GM23338 (cell line): ENCODE data around the gene KIF3B. TPM values are rescaled to one million over a fixed set of nuclear protein-coding genes. Genes with fewer than 3 reads are reported as not detected.

Source experiments
- ATAC-seq: fragments of 200-7000 bp; cut with Tn5 transposase; 3 replicates; pipeline ENCODE4 v1.9.1; 2020
- DNase-seq: peaks from one replicate; pipeline ENCODE4 v3.0.0-alpha.2; 2015; ENCODE audit warnings: low spot score
- H2AFZ ChIP-seq: fragments of 200-600 bp; sonication (generic); 2 replicates; pipeline ENCODE4 v1.8.0; 2016; ENCODE audit warnings: antibody characterized with exemption, mild to moderate bottlenecking, moderate library complexity
- H3F3A ChIP-seq: fragments of 200-600 bp; sonication (generic); replicated peaks from 2 replicates; pipeline ENCODE4 v1.8.0; 2017; ENCODE audit warnings: antibody characterized with exemption, mixed run types, low read depth
- H3K27ac ChIP-seq: fragments of 200-600 bp; sonication (generic); 2 replicates; pipeline ENCODE4 v1.6.1; 2016; ENCODE audit warnings: low read depth
- H3K27me3 ChIP-seq: fragments of 200-600 bp; sonication (generic); 2 replicates; pipeline ENCODE4 v1.8.0; 2016; ENCODE audit warnings: mild to moderate bottlenecking, mixed run types, moderate library complexity; ENCODE audit not compliant: insufficient read depth
- H3K36me3 ChIP-seq: fragments of 200-600 bp; sonication (generic); 2 replicates; pipeline ENCODE4 v1.8.0; 2016; ENCODE audit warnings: mild to moderate bottlenecking; ENCODE audit not compliant: insufficient read depth
- H3K4me1 ChIP-seq: fragments of 200-600 bp; sonication (generic); 2 replicates; pipeline ENCODE4 v1.8.0; 2016; ENCODE audit warnings: mild to moderate bottlenecking, moderate library complexity; ENCODE audit not compliant: insufficient read depth
- H3K4me2 ChIP-seq: fragments of 200-600 bp; sonication (generic); 2 replicates; pipeline ENCODE4 v1.7.1; 2017; ENCODE audit warnings: mixed run types
- H3K4me3 ChIP-seq: fragments of 200-600 bp; sonication (generic); 2 replicates; pipeline ENCODE4 v1.6.1; 2016; ENCODE audit warnings: mixed run types
- H3K79me2 ChIP-seq: fragments of 200-600 bp; sonication (generic); replicated peaks from 2 replicates; pipeline ENCODE4 v1.8.0; 2017; ENCODE audit warnings: mild to moderate bottlenecking; ENCODE audit not compliant: insufficient read depth
- H3K9me2 ChIP-seq: fragments of 200-600 bp; sonication (generic); 2 replicates; pipeline ENCODE4 v1.8.0; 2017; ENCODE audit not compliant: insufficient read depth
- H4K20me1 ChIP-seq: fragments of 200-600 bp; sonication (generic); replicated peaks from 2 replicates; pipeline ENCODE4 v1.8.0; 2017; ENCODE audit warnings: mild to moderate bottlenecking; ENCODE audit not compliant: insufficient read depth
- H3K27ac Mint-ChIP-seq: 2 replicates; pipeline ENCODE4 v1.8.0; 2020; ENCODE audit warnings: inconsistent platforms, mild to moderate bottlenecking, moderate library complexity, mixed read lengths
- H3K27me3 Mint-ChIP-seq: 3 replicates; pipeline ENCODE4 v1.8.0; 2022; ENCODE audit warnings: low read depth, mild to moderate bottlenecking, moderate library complexity, mixed read lengths, inconsistent platforms; ENCODE audit not compliant: insufficient read depth, poor library complexity
- H3K36me3 Mint-ChIP-seq: 3 replicates; pipeline ENCODE4 v1.8.0; 2021; ENCODE audit warnings: low read depth, mild to moderate bottlenecking, inconsistent platforms, moderate library complexity, mixed read lengths
- H3K4me1 Mint-ChIP-seq: 3 replicates; pipeline ENCODE4 v1.8.0; 2020; ENCODE audit warnings: mild to moderate bottlenecking, inconsistent platforms, mixed read lengths
- H3K4me3 Mint-ChIP-seq: 3 replicates; pipeline ENCODE4 v1.8.0; 2021; ENCODE audit warnings: moderate library complexity, mild to moderate bottlenecking, inconsistent platforms, mixed read lengths
- H3K9me3 Mint-ChIP-seq: 3 replicates; pipeline ENCODE4 v1.8.0; 2020; ENCODE audit warnings: moderate library complexity, mild to moderate bottlenecking, inconsistent platforms, mixed read lengths
- CREB1 ChIP-seq: fragments of 250-450 bp; sonication (Bioruptor Pico); IDR thresholded peaks from 2 replicates; pipeline ENCODE4 v1.5.0; 2020; ENCODE audit warnings: low read depth, mild to moderate bottlenecking, moderate library complexity
- CTCF ChIP-seq, 2 experiments: fragments of 200-600 bp in 1 of 2; sonication (generic) in 1 of 2; conservative IDR thresholded peaks; 2 replicates each; pipeline versions ENCODE4 v1.5.1 to v1.6.1; 2016 to 2017; ENCODE audit warnings: antibody characterized with exemption in 2 of 2, low read depth in 2 of 2, mild to moderate bottlenecking in 2 of 2, moderate library complexity in 1 of 2
- ETS1 ChIP-seq: IDR thresholded peaks from 2 replicates; pipeline ENCODE4 v1.6.1; 2016; ENCODE audit warnings: antibody characterized with exemption
- EZH2 ChIP-seq: fragments of 200-600 bp; sonication (generic); IDR thresholded peaks from one replicate; pipeline ENCODE4 v1.8.0; 2017; ENCODE audit warnings: antibody characterized with exemption, mild to moderate bottlenecking, low read depth; ENCODE audit not compliant: unreplicated experiment
- EZH2phosphoT487 ChIP-seq: fragments of 200-600 bp; sonication (generic); IDR thresholded peaks from one replicate; pipeline ENCODE4 v1.8.1; 2018; ENCODE audit warnings: antibody characterized with exemption; ENCODE audit not compliant: unreplicated experiment
- JUNB ChIP-seq: IDR thresholded peaks from one replicate; pipeline ENCODE4 v1.6.1; 2016; ENCODE audit warnings: antibody characterized with exemption; ENCODE audit not compliant: unreplicated experiment
- NANOG ChIP-seq: IDR thresholded peaks from 2 replicates; pipeline ENCODE4 v1.6.1; 2016; ENCODE audit warnings: antibody characterized with exemption, borderline replicate concordance
- POLR2AphosphoS5 ChIP-seq: IDR thresholded peaks from 2 replicates; pipeline ENCODE4 v1.6.1; 2016; ENCODE audit warnings: antibody characterized with exemption, low read depth
- REST ChIP-seq: IDR thresholded peaks from one replicate; pipeline ENCODE4 v1.6.1; 2018; ENCODE audit warnings: antibody characterized with exemption; ENCODE audit not compliant: unreplicated experiment
- STAT1 ChIP-seq: IDR thresholded peaks from one replicate; pipeline ENCODE4 v1.6.1; 2016; ENCODE audit warnings: antibody characterized with exemption; ENCODE audit not compliant: unreplicated experiment
- ZNF114 ChIP-seq: fragments of 250-450 bp; sonication (Bioruptor Pico); IDR thresholded peaks from 2 replicates; pipeline ENCODE4 v1.5.0; 2020; ENCODE audit warnings: mild to moderate bottlenecking, moderate library complexity
- ZNF331 ChIP-seq: fragments of 250-450 bp; sonication (Bioruptor Pico); IDR thresholded peaks from 2 replicates; pipeline ENCODE4 v1.5.0; 2020; ENCODE audit warnings: low read depth, mild to moderate bottlenecking, moderate library complexity
- polyA plus RNA-seq: library from polyadenylated mRNA; unstranded; fragments of >200 nt; fragmentation: Nextera tagmentation; extraction: Ambion mirVana; gene quantifications from 2 replicates; pipeline ENCODE4 v1.2.1, GENCODE V29; 2016
- total RNA-seq: library from RNA; depleted of rRNA; stranded (reverse); fragments of >200 nt; shearing (Covaris generic); gene quantifications from 2 replicates; pipeline ENCODE4 v1.2.3, GENCODE V29; 2014

Gene KIF3B
- total and polyA plus RNA-seq, 2 experiments from 2014 or later = 6.1 to 22.8 TPM

- peaks cover 36% of the 10 kb centered on the region for H3K79me2 ChIP-seq
- no peaks in the 10 kb centered on the region for H3K9me2 ChIP-seq
- H3K4me2 ChIP-seq = peak within 1 kb of the TSS; percentile 100
- peak within 1 kb of the TSS; percentile 98 for H3K27ac Mint-ChIP-seq
- H3K4me1 Mint-ChIP-seq = peaks cover 12% of the 10 kb centered on the region
- peaks cover 6% of the 10 kb centered on the region; the same call in 1 of the 3 replicates for H3K36me3 Mint-ChIP-seq
- ATAC-seq = peak; percentile 93
- TF ChIP-seq ZNF331 (no peak), CTCF (conservative IDR thresholded peaks at IDR 0.05; ENCODE audit: low read depth in 2 of 2) (no peak), NANOG (no peak), POLR2AphosphoS5 (peak; percentile 67), EZH2phosphoT487 (no peak), CREB1 (CRISPR knock-in tag) (no peak), STAT1 (no peak), ZNF114 (CRISPR knock-in tag) (no peak), JUNB (no peak), ETS1 (peak; percentile 99), REST (no peak), EZH2 (no peak)
- peak within 1 kb of the TSS; percentile 93 for H3K4me3 ChIP-seq
- peak within 1 kb of the TSS; percentile 93 for H3K27ac ChIP-seq
- no peaks in the 10 kb centered on the region for H3K36me3 ChIP-seq
- no peaks in the 10 kb centered on the region; the same call in 2 of the 3 replicates for H3K9me3 Mint-ChIP-seq
- peaks cover 62% of the 10 kb centered on the region for H3K27me3 ChIP-seq
- H2AFZ ChIP-seq = peak within 1 kb of the TSS; percentile 100
- peaks cover 50% of the 10 kb centered on the region for H3K27me3 Mint-ChIP-seq
- DNase-seq = peak; percentile 100
- peak within 1 kb of the TSS; percentile 97 for H3K4me3 Mint-ChIP-seq
- H3F3A ChIP-seq = peaks cover 18% of the 10 kb centered on the region
- peaks cover 21% of the 10 kb centered on the region for H3K4me1 ChIP-seq
- peaks cover 37% of the 10 kb centered on the region for H4K20me1 ChIP-seq
Measured at GRCh38 chr20:32357869-32358631, 80.6 kb downstream of the KIF3B start, which contains the start of gene ASXL1. Gene ASXL1 (plus strand): TSS chr20:32358331. CDS start chr20:32358776, 445 bp downstream.
